ENCODE measurements around the gene XPR1.

DNA sequence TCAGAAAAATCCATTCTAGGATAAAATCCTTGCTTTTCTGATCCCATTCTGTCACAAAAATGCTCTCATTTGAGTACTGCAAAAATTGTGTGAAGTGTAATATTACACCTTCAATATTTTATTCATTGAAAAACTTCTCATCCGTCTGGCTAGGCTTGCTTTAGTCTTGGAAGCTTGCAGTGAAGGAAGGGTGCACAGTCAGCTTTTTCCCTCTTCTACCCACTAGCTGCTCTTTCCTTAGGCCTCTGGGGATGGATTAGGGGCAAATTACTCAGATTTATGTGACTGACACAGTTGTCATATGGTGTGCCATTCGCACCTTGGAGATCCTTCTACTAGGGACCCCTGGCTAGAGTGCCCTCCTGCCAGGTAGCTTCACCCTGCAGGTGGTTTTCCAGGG lies 40.9 kb upstream of the XPR1 start:
- TF ChIP-seq, protein P1, sequence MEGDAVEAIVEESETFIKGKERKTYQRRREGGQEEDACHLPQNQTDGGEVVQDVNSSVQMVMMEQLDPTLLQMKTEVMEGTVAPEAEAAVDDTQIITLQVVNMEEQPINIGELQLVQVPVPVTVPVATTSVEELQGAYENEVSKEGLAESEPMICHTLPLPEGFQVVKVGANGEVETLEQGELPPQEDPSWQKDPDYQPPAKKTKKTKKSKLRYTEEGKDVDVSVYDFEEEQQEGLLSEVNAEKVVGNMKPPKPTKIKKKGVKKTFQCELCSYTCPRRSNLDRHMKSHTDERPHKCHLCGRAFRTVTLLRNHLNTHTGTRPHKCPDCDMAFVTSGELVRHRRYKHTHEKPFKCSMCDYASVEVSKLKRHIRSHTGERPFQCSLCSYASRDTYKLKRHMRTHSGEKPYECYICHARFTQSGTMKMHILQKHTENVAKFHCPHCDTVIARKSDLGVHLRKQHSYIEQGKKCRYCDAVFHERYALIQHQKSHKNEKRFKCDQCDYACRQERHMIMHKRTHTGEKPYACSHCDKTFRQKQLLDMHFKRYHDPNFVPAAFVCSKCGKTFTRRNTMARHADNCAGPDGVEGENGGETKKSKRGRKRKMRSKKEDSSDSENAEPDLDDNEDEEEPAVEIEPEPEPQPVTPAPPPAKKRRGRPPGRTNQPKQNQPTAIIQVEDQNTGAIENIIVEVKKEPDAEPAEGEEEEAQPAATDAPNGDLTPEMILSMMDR (conservative IDR thresholded peaks at IDR 0.05) = no peak
- no peak for TF ChIP-seq EZH2 (IDR thresholded peaks at IDR 0.05; ENCODE audit: low read depth)

Measured in PC-9 (cell line).